NOMO-1 treated with DMSO at 0.1 percent for 48 hours (cell line): ENCODE measurements around the gene SPTBN4.
A peak's percentile ranks its signal among the peaks of the same experiment; 100 is the strongest.
"Not testable (repeated sequence)": the region's sequence is repeated elsewhere in the genome, so short reads cannot be mapped to it uniquely, and the experiment has no call there.

Experiments used
- DNase-seq: peaks from one replicate; lab custom pipeline; 2025; ENCODE audit not compliant: unreplicated experiment; lab: John Stamatoyannopoulos, UW

SPTBN4 gene

GRCh38 chr19:40585241-40585981, 118.6 kb downstream of the SPTBN4 start:
- DNase-seq: peak; percentile 85

DNA sequence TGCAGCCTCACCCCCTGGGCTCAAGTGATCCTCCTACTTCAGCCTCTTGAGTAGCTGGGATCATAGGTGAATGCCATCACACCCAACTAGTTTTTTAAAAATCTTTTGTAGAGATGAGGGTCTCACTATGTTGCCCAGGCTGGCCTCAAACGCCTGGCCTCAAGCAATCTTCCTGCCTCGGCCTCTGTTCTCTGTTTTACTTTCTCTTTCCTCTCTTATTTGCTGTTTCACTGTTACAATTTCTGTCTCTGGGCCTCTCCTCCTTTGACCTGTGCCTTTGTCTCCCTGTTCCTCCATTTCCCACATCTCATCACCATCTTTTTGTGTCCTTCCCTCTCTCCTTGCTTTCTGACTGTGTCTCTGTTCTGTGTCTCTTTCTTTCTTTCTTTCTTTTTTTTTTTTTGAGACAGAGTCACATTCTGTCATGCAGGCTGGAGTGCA, 119.2 kb downstream of the SPTBN4 start:
- DNase-seq: no peak

DNA sequence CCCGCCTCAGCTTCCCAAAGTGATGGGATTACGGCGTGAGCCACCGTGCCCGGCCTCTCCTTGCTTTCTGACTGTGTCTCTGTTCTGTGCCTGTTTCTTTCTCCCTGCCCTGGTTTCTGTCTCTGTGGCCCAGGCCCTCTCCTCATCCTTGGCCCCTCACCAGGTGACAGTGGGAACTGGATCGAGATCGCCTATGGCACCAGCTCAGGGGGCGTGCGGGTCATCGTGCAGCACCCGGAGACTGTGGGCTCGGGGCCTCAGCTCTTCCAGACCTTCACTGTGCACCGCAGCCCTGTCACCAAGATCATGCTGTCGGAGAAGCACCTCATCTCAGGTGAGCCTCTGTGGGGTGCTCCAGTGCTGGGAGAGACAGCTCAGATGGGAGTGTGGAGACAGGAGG, 119.8 kb downstream of the SPTBN4 start:
- DNase-seq: no peak

GRCh38 chr19:40588110-40588854, 121.5 kb downstream of the SPTBN4 start:
- DNase-seq: no peak

- DNase-seq: no peak
Observed at GRCh38 chr19:40588926-40589569, 122.2 kb downstream of the SPTBN4 start.

DNA sequence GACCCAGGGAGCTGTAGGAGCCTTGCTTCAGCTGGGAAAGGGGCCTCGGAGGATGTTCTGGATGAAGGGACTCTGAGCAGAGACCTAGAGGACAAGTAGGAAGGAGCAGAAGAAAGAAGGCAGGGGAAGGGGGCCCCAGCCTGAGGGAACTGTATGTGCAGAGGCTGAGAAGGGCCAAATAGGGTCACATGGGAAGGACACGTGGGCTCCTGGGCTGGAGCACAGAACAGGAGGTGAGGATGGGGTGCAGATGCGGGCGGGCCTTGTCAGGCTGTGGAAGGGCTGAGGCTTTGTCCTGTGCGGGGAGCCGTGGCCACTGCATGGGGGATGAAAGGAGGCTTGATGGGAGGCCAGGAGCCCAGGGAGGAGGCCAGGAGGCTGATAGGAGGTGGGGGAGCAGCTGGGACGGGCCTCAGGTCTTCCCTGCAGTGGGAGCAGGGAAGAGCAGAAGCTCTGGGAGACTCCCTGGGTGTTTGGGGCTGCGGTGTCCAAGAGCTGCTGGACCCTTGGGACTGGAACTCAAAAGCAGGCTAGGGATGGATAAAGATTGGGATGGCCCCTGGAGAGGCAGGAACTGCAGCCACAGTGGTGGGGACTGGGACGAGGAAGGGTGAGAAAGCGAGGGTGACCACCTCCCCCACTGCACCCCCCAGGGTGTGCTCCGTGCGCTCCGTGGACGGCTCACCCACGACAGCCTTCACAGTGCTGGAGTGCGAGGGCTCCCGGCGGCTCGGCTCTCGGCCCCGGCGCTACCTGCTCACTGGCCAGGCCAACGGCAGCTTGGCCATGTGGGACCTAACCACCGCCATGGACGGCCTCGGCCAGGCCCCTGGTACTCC, 123.0 kb downstream of the SPTBN4 start:
- DNase-seq: no peak

GRCh38 chr19:40590464-40591265, 123.9 kb downstream of the SPTBN4 start:
- DNase-seq: no peak

- DNase-seq: not testable (repeated sequence)
Observed at GRCh38 chr19:40591724-40592123, 124.9 kb downstream of the SPTBN4 start.

- DNase-seq: peak; percentile 73
Observed at GRCh38 chr19:40592170-40592569, 125.4 kb downstream of the SPTBN4 start.

GRCh38 chr19:40594255-40594654, 127.5 kb downstream of the SPTBN4 start:
- no peak for DNase-seq

- DNase-seq: no peak
Observed at GRCh38 chr19:40594657-40595091, 127.9 kb downstream of the SPTBN4 start.

GRCh38 chr19:40596608-40597328, 130.0 kb downstream of the SPTBN4 start:
- DNase-seq: no peak

DNA sequence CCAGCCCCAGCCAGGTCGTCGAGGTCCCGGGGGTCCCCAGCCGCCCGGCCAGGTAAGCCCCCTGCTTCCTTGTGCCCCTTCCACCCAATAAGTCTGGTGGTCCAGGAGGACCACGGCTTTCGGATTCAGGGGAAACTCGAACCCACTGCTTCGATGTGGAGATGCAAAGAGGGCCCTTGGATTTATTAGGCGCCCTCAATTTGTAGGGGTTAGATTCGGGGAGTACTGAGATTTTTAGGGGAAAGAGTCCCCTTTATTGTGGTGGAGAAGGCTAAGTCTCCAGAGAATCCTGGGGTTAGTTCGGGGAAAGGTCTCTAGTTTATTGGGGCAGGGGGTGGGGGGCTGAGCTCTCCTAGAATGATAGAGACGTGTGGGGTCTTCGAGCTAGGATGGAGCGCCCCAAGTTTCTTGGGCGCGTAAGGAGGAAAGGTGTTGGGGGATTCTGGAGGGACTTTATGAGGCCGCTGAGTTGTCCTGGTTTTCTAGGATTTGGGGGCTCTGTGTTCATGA, 130.6 kb downstream of the SPTBN4 start:
- no peak for DNase-seq

DNA sequence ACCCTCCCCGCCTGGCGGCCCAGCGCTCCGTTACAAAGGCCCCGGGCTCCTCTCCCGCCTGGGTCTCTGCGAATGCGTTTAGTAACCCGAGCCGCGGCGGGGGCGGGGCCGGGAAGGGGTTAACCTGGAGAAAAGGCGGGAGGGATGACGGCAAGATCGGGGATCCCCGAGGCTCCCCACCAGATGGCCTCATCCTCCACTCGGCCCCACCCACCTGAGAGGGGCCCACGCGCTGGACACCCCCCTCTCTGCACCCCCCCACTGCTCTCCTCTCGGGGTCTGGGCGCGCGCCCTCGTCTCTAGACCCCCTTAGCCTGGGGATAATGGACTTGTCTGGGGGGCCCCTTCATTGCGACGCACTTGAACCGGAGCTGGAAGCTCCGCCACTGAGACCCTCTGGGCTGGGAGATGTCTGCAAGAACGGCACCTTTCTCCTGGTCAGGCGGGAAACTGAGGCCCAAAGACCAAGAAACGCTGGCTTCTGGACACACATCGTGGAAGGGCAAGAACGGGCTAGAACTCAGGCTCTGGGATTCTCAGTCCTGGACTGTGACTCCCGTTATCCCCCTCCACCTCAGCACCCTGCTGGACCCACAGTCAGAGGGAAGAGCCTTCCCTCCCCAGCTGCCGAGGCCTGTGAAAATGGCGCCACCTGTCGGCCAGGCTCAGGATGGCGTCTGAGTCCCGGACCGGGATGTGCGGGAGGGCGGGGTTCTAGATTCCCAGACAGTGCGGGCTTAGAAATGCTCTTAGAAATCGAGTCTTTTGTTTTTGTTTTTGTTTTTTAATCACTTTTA, 131.5 kb downstream of the SPTBN4 start:
- peak; percentile 65 for DNase-seq

- DNase-seq: no peak
Observed at GRCh38 chr19:40598918-40599307, 132.1 kb downstream of the SPTBN4 start.

GRCh38 chr19:40599331-40599901, 132.6 kb downstream of the SPTBN4 start:
- DNase-seq: no peak

DNA sequence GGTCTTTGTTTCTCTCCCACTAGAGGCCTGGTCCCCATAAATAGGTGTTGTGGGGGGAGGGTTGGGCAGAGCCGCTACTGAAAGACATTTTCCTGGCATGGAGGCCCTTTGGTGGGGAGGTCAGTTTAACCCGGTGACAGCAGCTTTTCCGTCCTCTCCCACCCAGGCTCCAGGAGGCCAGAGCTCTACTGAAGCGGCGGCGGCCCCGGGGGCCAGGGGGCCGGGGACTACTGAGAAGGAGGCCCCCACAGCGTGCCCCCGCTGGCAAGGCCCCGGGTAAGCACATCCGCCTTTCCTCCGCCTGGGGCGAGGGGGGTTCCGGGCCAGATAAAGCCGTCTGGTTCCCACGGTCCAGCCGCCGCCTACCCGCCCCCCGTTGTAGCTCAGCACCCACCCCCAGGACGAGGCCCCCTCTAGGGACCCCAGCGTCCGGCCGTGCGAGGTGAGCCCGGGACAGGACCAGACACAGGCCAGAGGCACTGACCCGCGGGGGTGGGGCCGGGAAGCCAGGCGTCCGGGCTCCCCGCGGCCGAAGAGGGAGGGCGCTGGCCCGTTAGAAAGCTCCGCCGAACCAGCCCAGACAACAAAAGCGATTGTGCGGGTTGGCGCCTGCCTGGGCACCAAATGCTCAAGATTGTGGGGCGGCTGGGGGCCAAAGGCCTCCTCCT, 133.2 kb downstream of the SPTBN4 start:
- no peak for DNase-seq
